CD4-positive, alpha-beta T cell treated with Interleukin-12 subunit alpha and Interleukin-12 subunit beta, for 1 hour (primary cell): ENCODE measurements around the gene GBA2.

Source experiments
- DNase-seq: peaks from one replicate; pipeline ENCODE4 v3.0.0-alpha.2; 2020

The GBA2 gene

GRCh38 chr9:35689542-35690293, 59.3 kb downstream of the GBA2 start, which contains the start of gene TPM2:
Gene TPM2 (minus strand): TSS chr9:35689925. CDS start chr9:35689817, 108 bp downstream.
- no peak for DNase-seq

DNA sequence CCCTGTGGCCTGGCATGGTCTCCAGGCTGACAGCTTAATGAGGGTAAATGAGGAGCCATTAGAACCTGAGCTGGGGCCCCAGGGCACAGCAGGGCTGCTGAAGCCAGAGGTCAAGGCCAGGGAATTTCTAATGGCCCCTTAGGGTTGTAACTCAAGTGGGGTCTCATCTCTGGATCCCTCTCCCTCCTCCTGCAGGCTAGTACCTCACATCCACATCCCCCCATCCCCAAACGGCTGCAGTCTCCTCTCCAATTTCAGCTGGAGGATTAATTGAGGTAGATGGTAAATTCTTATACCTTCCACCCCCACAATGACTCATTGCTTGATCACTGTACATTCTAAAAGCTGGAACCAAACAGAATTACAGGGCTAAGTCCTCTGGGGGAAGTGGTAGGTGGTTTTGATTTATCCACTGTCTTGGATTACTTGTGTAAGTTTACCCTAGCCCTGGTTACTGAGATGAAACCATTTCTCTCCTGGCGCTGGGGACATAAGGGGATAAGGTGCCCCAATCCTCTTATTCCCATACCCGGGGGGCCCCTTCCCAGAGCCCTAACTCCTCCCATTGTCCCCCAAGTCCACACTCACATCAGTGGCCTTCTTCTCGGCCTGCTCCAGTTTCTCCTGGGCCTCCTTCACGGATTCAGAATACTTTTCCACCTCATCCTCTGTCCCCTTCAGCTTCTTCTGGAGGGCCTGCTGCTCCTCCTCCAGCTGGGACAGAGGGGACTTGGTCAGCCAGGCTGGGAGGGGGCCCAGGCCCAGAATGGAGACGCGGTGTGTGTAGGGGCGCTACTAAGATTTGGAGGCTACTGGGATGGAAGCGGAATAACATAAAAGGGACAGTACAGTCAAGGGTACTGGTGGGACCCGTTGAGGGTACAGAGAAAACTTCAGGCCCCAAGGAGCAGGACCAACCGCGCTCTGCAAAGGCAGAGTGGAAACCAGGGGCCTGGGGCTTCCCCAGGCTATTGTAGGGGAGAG, 60.2 kb downstream of the GBA2 start:
- DNase-seq: no peak

GRCh38 chr9:35687972-35688557, 61.0 kb downstream of the GBA2 start:
- DNase-seq: no peak

DNA sequence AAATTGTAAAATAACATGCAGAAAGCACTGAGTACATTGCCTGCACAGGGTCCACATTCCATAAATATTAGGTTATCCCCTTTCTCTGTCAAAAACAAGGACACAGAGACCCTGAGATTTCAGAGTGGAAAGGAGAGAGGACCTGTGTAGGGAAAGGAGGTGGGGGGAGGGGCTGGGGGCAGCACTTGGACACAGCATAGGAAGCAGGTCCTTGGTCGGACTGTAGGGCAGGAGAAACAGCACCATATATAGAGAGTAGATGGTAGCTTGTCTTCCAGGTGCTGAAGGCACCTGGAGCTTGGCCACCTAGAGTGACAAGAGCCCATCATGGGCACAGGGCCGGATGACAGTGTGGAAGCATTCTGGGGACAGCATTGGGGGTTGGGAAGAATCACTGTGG, 61.7 kb downstream of the GBA2 start:
- DNase-seq: no peak
